ENCODE results near the gene ZNF292.
"Not testable (repeated sequence)": the region's sequence is repeated elsewhere in the genome, so short reads cannot be mapped to it uniquely, and the experiment has no call there.

The ZNF292 gene

DNA sequence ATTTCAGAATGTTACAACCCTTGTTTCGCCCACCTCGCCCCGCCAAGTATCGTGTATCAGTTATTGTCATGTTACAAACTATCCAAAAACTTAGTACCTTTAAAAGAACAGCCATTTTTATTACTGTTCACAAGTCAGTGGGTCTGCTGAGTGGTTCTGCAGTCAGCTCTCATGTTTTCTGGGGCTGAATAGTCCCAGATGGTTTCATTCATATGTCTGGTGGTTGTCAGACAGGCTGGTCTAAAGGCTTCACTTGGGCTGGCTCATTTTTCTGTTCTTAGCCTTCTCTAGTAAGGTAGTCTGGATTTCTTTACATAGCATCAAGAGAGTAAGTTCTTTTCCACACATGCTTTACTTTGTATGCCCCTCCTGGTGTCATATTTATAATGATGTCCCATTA, 8.6 kb downstream of the ZNF292 start:
- DNase-seq = no peak

DNA sequence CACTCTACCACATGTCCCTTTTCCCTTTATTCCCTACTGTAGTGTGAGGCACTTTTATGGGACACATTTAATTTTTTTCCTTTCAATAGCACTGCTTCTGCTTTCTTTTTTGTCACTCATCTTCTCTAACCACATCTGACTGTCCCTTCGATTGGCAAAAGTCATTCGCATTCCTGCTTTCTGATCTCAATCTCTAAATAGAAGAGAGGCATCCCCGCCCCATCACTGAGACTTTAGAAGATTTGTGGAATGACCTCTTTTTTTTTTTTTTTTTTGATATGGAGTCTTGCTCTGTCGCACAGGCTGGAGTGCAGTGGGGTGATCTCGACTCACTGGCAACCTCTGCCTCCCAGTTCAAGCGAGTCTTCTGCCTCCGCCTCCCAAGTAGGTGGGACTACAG, 9.1 kb downstream of the ZNF292 start:
- no peak for DNase-seq

DNA sequence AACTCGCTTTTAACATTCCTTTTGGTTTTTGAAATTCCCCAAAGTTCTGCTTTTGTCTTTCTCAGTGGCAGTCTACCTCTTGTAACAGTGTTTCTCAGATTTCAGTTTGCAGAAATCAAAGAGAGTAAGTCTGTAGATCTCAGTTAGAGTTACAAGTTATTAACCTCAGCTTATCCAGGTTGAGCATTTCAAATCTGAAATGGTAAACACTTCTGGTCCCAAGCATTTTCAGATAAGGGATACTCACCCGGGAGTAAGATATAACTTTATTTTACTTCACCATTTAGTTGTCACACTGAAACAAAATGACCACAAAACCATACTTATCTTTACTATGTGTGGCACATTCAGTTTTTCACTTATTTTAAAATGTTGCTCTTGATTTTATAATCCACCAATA, 9.8 kb downstream of the ZNF292 start:
- no peak for DNase-seq

DNA sequence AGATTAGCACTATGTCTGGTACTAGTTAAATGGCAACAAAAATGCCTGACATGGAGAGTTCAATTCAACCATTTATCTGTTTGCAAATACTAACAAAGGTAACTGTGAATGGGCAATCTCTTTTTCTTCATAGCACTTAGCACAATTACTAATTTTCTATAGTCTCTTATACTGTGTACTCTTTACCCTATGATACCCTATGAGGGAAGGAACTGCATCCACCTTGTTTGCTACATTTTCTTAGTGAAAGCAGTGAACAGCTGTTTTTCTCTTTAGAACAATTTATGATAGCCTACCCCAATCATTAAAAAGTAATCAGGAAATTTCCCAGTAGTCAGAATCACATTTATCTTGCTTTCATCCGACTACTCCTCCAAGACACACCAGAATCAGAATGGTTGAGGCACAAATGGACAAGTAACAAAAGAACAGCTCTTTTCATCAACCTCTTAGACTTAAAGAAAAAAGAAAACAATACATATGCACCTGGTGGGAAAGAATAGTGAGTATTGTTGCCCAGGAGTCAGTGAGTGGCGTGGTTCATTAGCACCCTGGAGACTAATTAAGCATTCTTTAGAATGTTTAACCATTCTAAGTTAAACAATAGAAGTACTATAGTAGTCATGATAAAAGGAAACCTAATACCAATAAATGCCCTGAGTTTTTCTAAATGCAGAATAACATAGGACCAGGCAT, 16.7 kb downstream of the ZNF292 start:
- DNase-seq = no peak

- no peak for DNase-seq
Observed at GRCh38 chr6:87174078-87174579, 18.8 kb downstream of the ZNF292 start.

GRCh38 chr6:87176493-87176892, 21.1 kb downstream of the ZNF292 start:
- DNase-seq = no peak

DNA sequence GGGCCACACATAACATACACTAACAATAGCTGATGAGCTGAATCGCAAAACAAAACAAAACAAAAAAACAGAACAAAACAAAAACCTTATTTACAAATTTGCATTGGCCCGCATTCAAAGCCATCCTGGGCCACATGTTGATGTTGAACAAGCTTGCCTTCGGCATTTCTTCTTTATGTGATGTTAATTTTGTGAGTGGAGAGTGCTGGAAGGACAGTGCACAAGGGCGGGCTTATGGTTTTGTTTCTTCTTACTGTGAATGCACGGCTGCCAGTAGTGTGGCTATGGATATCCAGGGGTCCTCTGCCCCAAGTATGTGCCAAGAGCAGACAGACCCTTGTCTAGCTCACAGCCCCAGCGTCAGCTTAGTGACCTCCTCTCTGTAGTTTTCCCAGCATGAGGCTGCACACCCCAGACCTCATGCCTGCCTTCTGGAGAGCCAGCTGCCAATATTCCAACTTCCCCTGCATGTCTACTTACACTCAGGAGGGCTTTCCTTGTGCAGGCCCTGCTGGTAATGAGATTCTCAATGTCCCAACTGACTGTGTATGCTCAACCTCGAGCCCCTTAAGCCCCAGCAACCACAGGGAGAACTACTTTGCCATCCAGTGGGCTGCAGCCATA, 24.9 kb downstream of the ZNF292 start:
- DNase-seq = no peak

GRCh38 chr6:87181903-87182302, 26.5 kb downstream of the ZNF292 start:
- DNase-seq = no peak

GRCh38 chr6:87182321-87182720, 27.0 kb downstream of the ZNF292 start:
- DNase-seq = no peak

DNA sequence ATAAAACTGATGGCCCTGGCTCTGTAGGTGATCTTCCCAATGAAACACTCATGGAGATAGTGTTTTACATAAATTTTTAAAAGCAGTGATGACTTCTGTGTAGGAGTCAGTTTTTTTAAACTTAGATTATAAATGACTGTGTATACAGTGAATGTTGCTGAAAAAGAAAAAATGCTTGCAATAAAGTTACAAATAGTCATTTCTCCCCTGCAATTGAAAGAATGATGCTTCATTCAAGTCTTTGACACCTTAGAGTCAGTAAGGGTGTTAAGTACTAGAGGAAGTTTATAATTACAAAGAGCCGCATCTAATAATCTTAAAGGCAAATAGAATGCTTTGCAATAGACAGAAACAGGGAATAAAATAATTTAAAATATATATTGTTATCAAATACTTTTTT, 27.6 kb downstream of the ZNF292 start:
- DNase-seq = no peak

DNA sequence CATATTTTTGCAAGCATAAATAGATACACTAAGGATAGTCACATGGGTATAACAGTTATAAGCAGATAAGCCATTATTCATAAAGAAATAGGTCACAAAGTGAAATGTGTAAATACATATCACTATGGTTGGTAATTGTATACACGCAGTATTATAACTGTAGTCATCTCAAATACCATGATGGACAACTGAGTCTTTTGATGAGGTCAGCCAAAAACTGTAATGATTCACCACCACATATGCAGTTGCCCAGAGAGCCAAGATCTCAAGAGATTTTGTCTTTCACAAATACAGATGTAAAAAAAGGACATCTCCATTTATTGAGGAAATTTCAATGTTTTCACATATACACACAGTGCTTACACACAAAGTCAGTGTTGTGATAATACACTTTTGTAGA, 28.3 kb downstream of the ZNF292 start:
- DNase-seq = no peak

GRCh38 chr6:87184762-87185250, 29.4 kb downstream of the ZNF292 start:
- DNase-seq = no peak

DNA sequence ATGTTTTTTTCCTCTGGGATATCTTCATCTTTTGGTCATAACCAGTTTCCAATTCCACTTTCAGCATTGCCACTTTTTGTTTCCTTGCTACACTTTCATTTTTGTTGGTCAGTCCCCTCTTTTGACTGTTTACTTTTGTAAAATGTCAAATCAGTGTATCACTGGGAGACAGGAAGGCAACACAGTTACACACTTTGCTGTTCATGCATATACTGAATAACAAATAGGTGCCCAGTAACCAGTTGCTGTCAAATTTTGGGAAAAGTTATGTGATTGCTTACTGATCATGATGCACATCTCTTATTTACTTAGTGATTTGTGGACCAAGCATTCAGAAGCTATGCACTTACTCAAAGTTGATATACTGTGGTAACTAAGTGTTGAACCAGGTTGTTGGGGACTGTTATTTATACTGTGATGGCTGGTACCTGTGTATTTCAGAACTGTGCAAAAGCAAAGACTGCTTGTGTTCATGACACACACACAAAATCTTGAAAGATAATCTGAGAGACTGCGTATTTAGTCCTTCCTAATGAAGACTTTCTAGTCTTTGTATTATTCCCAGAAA, 41.0 kb downstream of the ZNF292 start:
- no peak for DNase-seq

DNA sequence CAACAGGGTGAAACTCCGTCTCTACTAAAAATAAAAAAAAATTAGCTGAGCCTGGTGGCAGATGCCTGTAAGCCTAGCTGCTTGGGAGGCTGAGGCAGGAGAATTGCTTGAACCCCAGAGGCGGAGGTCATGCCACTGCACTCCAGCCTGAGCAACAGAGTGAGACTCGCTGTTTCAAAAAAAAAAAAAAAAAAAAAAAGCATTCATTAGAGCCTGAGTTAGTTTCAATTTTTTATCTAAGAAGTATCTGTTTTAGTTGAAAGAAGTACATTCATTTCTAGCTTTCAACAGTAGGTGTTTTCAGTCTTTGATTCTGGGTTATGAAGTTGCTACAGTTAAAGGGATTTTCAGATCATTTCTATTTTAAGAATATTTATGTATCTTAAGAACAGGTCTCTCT, 42.2 kb downstream of the ZNF292 start:
- DNase-seq = no peak

DNA sequence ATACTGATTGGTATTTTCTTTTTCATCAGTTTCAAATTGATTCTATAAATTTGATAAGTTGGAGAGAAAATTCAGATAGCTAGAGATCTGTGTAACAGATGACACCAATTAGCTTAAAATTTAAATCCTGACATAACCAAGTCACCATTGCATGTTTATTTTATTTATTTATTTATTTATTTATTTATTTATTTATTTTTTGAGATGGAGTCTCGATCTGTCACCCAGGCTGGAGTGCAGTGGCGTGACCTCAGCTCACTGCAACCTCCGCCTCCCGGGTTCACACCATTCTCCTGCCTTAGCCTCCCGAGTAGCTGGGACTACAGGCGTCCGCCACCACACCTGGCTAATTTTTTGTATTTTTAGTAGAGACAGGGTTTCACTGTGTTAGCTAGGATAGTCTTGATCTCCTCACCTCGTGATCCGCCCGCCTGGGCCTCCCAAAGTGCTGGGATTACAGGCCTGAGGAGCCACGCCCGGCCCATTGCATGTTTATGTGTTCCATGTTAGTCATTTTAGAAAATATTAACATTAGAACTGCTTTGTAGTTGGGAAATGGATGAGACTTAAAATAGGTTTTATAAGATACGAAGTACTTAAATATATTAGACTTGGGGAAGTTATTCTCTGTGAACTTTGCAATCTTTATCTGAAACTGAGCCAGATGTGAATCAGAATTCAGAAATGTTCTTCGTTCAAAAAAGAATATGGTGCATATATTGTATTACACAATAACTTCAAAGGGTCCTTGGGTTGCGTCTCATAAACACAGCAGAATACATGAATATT, 42.9 kb downstream of the ZNF292 start:
- DNase-seq = not testable (repeated sequence)

DNA sequence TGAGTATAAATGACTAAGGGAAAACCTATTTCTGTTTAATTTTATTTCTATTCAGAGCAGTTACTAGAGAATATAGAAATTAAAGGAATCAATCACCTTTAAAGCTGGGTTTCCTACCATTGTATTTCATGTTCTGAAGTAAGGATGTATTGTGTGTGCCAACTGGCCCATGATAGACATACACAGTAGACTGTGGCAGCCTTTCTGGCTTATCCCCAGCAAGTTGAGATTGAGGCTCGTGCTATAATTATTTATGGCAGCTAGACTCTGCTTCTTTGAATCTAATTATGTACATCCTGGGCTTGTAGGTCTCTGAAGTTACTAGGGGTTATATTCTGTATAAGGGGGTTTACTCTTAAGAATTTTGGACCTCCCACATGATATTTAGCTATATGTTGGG, 44.4 kb downstream of the ZNF292 start:
- no peak for DNase-seq

DNA sequence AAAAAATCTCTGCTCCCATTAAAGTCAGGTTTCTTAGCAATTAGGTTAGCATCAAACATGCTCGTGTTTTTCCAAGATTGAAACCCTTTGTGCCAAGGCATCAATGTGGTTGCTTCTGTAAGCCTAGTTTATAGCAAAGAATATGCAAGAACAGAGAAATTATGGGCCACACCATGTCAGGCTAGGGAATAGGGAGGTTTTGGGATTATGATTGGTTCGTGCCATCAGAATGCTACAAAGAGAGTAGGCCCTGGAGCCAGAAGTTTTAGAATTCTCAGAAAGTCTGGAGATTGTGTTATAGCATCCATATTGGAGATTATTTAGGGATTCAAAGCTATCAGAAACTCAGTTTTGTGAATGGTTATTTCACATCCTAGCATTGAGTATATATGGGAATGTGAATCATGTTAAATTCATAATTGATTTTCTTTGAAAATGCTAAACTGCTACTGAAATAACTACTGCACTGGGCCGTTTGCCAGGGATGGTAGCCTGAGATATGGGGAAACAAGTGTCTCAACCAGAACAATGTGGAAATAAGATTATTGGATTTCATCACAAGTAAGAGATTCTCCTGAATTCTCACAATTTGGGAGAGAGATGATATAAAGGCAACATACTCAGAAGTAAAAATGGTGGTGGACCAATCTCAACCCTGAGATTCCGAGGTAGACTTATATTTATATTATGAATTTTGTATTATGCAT, 45.3 kb downstream of the ZNF292 start:
- DNase-seq = no peak

DNA sequence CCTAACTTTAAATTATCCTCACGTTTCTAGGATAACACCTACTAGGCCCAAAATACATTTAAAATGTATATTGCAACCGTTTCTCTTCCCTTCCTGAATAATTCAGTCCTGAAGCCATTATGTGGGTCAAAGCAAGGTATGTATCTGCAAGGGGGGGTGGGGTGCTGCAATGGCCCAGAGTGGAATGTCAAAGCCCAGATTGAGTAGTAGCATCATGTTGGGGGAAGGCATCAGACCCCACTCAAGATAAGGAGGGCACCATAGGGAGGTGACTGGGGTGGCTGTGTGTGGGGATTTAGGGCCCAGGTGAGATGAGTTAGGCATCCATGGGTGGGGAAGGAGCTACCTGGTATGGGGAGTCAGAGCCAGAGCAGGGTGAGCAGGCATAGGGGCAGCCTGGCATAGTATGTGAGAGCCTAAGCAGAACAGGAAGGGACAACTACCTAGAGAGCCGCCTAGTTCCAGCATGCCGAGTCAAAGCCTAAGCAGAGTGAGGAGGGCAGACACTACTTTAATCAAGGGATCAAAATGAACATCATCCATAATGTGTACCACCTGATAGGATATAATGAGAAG, 48.2 kb downstream of the ZNF292 start:
- DNase-seq = no peak

- DNase-seq = no peak
Observed at GRCh38 chr6:87209812-87210211, 54.4 kb downstream of the ZNF292 start.

- no peak for DNase-seq
Observed at GRCh38 chr6:87210979-87211378, 55.6 kb downstream of the ZNF292 start.

DNA sequence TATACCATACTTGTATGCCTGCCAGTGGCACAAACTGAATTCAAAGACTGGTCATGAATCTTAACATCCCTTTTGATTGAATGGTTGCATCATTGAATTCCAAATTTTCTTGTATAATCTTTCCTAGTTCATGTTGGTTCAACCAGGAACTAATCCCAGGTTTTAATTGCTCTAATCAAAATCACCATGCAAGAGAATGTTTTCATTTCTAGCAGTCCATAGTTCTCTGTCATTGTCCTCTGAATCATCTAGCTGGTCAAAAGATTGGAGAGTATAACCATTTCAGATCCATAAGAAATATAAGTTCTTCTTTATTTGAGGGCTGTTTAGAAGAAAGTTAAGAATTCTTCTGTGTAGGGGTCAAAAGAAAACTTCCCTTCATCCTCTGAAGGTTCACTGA, 57.2 kb downstream of the ZNF292 start:
- DNase-seq = no peak

DNA sequence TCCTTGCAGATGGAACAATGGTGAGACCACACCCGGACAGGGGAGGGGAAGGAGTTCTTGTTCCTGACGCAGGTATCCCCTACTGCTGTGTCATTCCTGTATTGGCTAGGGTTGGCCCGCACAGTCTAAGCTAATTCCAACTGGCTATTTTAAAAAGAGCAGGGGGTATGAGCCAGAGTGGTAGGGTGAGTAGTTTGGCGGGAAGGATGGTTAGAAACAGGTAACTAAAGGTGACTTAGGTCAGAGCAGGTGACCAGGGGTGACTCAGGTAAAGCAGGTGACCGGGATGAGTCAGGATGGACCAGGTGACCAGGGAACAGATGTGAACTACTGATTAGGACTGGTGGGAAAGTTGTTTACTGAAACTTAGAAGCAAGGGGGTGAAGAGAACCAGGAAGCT, 58.0 kb downstream of the ZNF292 start:
- no peak for DNase-seq
